Lower leg skin (tissue), 4 donors: ENCODE data around the gene HAUS3. TPM values are rescaled to one million over a fixed set of nuclear protein-coding genes. Genes with fewer than 3 reads are reported as not detected.
A peak's percentile ranks its signal among the peaks of the same experiment; 100 is the strongest.

Source experiments
- DNase-seq, 2 donors: peaks; one replicate each; pipeline ENCODE4 v3.0.0-alpha.2; 2019; ENCODE audit warnings: low spot score in 2 of 2
- H3K4me3 ChIP-seq: fragments of 200-600 bp; sonication (generic); 2 replicates; pipeline ENCODE4 v1.5.1; 2017; ENCODE audit warnings: mild to moderate bottlenecking, low read depth; ENCODE audit not compliant: poor library complexity, severe bottlenecking
- POLR2A ChIP-seq, 2 donors: fragments of 450-650 bp; IDR thresholded peaks; one replicate each; pipeline ENCODE4 v1.6.1; 2016 to 2017; ENCODE audit warnings: antibody characterized with exemption in 2 of 2, mild to moderate bottlenecking in 1 of 2, moderate library complexity in 1 of 2
- WGBS, 2 donors: methylation state at CpG; one replicate each; pipeline ENCODE4 v1.1.5; 2018; 5-methylcytosine and 5-hydroxymethylcytosine counted together
- intact Hi-C: fragments of 100-400 bp; cut with DNase I; formaldehyde crosslinking; loops from one replicate; pipeline ENCODE4 v1.15.0; 2023; ENCODE audit warnings: low total_unique reads
- total RNA-seq, 4 donors: library from RNA; depleted of rRNA; stranded (reverse); fragments of >200 nt; gene quantifications; one replicate each; pipeline ENCODE4 v1.1.0, GENCODE V29; 2016
- TF ChIP-seq, protein P1 (sequence below), 3 donors: fragments of 450-650 bp; IDR thresholded peaks; one replicate each; pipeline ENCODE4 v1.5.1; 2016; ENCODE audit warnings: antibody characterized with exemption in 3 of 3, mild to moderate bottlenecking in 3 of 3, moderate library complexity in 2 of 3

The HAUS3 gene
- total RNA-seq, 4 donors from 2014 or later: 6.8 to 15.3 (median 12.4) TPM

DNA sequence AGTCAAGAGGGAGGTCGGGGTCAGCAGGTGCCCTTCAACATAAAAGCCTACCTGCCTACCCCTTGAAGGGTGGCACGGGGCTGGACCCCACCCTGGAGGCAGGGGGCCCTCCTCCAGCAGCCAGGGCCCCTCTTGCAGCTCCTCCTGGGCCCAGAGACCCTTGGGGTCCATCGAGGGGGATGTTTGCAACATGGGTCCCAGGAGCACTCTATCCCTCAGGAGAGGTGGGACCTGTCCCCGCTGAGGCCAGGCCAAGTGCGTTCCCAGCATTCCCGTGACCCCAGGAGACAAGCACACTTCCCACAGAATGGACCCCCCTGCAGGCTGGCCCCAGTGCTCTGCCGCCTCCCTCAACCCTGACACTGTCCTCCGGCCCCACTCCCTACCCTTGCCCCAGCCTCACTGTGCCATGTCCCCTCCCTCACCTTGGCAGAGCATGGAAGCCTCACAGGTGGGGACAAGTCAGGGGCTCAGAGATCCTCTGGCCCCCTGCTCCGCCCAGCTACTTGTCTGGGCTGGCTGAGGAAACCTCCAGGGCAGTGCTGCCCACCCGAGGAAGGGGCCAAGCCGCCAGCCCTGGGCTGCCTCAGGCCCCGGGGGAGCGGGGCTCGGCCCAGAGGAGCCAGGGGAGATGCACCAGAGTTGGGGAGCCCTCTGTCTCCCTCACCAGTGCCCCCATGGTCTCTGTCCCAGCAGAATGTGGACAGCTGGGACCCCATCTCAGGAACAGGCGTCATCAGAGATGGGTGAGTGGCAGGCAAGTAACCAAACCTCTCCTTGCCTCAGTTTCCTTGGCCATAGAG lies 17.8 kb upstream of the HAUS3 start:
- intact Hi-C loops: no loop called here
- peak in 1 of 2 donors; percentile 81 for DNase-seq
- WGBS, 2 donors: 64 to 73% methylated on average over 14 of the region's 15 CpGs
- H3K4me3 ChIP-seq: no peak overlapping the region
- TF ChIP-seq, protein P1, sequence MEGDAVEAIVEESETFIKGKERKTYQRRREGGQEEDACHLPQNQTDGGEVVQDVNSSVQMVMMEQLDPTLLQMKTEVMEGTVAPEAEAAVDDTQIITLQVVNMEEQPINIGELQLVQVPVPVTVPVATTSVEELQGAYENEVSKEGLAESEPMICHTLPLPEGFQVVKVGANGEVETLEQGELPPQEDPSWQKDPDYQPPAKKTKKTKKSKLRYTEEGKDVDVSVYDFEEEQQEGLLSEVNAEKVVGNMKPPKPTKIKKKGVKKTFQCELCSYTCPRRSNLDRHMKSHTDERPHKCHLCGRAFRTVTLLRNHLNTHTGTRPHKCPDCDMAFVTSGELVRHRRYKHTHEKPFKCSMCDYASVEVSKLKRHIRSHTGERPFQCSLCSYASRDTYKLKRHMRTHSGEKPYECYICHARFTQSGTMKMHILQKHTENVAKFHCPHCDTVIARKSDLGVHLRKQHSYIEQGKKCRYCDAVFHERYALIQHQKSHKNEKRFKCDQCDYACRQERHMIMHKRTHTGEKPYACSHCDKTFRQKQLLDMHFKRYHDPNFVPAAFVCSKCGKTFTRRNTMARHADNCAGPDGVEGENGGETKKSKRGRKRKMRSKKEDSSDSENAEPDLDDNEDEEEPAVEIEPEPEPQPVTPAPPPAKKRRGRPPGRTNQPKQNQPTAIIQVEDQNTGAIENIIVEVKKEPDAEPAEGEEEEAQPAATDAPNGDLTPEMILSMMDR (IDR thresholded peaks at IDR 0.05): no peak
- TF ChIP-seq POLR2A (IDR thresholded peaks at IDR 0.05): no peak

DNA sequence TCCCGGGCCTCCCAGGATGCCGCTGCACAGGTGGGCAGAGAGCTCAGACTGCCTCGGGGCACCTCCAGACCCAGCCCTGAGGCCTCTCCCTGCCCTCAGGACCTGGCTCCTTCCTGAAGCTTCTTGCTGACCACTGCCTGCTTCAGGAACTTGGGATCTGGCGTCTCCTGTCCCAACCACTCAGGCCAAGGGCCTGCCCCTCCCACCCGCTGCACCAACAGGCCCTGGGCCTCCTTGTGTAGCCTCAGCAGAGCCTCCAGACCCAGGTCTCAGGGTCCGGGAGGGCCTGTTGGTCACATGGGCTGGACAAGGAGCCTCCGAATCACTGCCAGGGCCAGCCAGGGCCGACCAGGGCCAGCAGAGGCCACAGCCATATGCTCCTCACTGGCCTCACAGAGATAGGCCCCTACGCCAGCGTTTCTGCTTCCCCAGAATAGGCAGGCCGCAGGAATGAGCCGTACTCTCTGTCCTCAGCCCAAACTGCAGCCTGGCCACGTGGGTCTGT lies 17.2 kb upstream of the HAUS3 start:
- WGBS, 2 donors: 59 to 74% methylated on average over 7 to 12 of the region's 13 CpGs

DNA sequence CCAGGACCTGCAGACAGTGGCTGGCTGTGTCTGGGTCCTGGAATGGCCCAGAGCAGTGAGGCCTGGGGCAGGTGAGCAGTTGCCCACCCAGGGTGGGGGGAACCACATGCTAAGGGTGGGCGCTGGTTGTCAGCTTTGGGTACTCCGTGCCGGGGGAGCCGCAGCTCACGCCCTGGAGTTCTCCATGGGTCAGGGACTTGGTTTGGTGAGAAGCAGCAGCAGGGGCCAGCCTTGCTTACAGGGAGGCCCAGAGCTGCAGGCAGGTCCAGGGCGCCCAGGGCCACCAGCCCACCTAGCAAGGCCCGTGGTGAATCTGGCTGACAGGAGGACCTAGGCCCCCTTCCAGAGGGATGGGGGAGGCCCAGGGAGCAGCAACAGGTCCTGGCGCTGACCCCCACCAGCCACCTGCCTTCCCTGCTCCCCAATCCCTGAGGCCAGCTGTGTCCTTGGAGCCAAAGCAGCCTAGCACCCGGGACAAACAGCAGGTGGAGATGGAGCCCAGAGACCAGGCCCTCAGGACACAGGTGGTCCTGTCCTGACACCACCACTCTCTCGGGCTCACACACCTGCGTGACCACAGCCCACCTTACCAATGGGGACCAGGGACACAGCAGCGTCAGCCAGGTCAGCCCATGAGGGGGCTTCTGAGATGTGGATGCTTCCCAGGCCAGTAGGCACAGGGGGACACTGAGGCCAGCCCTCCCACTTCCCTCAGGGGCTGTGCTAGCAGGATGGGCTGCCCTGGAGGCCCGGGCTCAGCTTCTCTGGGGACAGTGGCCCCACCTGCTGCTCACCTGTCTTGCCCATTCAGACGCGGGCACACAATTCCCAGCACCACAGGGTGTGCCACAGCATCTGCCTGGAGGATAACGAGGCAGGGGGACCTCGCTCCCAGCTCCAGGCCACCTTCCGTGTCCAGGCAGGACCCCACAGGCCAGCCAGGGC lies 16.4 kb upstream of the HAUS3 start:
- 78 to 88% methylated on average over 13 to 14 of the region's 18 CpGs for WGBS, 2 donors
- DNase-seq: peak; percentile 13 to 82
- H3K4me3 ChIP-seq: no peak overlapping the region
- TF ChIP-seq, protein P1 (IDR thresholded peaks at IDR 0.05): no peak
- no peak for TF ChIP-seq POLR2A (IDR thresholded peaks at IDR 0.05)
- intact Hi-C loops: no loop called here

More for the DNA sequence above, 17.2 kb upstream of the HAUS3 start:
- intact Hi-C loops: no loop called here
- DNase-seq: peak in 1 of 2 donors; percentile 81
- H3K4me3 ChIP-seq: no peak overlapping the region
- TF ChIP-seq, protein P1 (IDR thresholded peaks at IDR 0.05): no peak
- TF ChIP-seq POLR2A (IDR thresholded peaks at IDR 0.05): no peak

DNA sequence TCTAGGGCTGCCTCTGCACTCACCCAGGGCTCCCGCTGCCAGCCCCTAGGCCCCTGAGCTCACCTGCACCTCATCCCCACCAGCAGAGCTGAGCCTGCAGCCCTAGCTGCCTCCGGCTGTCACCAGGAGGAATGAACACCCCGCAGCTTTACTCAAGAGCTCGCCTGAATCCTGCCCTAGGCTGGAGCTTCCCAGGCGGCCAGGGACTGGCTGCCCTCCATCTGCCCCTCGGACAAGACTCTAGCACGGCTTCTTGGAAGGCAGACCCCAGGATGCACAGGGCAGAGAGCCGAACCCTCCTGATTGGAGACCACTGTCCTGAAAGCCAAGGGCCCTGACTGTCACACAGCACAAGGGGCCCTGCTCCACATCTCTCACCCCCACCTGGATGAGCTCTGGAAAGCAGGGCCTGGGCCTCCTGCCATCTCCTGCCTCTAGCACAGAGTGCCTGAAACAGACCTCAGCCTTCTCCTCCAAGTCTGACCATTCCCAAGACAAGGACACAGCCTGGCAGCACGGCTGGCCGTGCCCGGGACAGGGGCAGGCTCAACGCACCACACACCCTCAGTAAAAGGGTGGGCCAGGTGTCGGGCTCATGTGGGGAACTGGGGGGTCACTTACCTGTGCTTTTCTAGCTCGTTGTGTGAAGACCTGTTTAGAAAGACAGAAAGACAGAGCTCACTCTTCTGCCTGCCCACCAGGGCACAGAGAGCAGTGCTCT lies 15.6 kb upstream of the HAUS3 start:
- WGBS, 2 donors: 69 to 79% methylated on average over 6 to 14 of the region's 14 CpGs
- H3K4me3 ChIP-seq: no peak overlapping the region
- TF ChIP-seq POLR2A (IDR thresholded peaks at IDR 0.05): no peak
- TF ChIP-seq, protein P1 (IDR thresholded peaks at IDR 0.05): no peak
- peak; percentile 12 to 84 for DNase-seq
- intact Hi-C loops: no loop called here

DNA sequence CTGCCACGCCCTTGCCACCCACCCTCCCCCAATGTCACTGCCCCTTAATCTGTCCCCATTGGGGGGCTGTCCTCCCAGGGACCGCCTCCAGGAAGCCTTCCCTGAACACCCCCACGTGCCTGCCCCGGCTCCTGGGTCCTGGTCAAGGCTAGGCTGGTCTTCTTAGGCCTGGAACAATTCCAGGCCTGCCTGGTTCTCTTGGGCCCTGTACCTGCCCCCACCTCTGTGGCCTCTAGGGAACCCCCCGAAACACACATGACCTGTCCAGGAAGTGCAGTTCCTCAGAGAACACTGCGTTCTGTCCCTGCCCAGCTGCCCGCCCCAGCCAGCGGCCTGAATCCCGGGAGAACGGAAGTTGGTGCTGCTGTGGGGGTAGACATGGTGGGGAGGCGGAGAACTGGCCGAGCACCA lies 14.9 kb upstream of the HAUS3 start:
- intact Hi-C loops: no loop called here
- peak; percentile 37 to 88 for DNase-seq
- TF ChIP-seq POLR2A (IDR thresholded peaks at IDR 0.05): no peak
- TF ChIP-seq, protein P1 (IDR thresholded peaks at IDR 0.05): no peak
- no peak overlapping the region for H3K4me3 ChIP-seq
- WGBS, 2 donors: 63 to 67% methylated on average over 12 of the region's 12 CpGs
